Subcutaneous abdominal adipose tissue (tissue), 5 donors: ENCODE data around the gene MGAT2.
"Not testable (repeated sequence)": the region's sequence is repeated elsewhere in the genome, so short reads cannot be mapped to it uniquely, and the experiment has no call there.

Source experiments
- H3K27ac ChIP-seq: one replicate; pipeline ENCODE4 v1.7.0; 2013; ENCODE audit warnings: low read depth, mild to moderate bottlenecking, inconsistent platforms, low read length, moderate library complexity
- H3K27me3 ChIP-seq, 5 donors: one replicate each; pipeline ENCODE4 v1.7.0; 2013; ENCODE audit warnings: low read length in 5 of 5, inconsistent platforms in 1 of 5; ENCODE audit not compliant: control insufficient read depth in 5 of 5, insufficient read depth in 4 of 5
- H3K36me3 ChIP-seq, 5 donors: one replicate each; pipeline ENCODE4 v1.7.0; 2013; ENCODE audit warnings: low read length in 5 of 5; ENCODE audit not compliant: control insufficient read depth in 5 of 5, insufficient read depth in 5 of 5
- H3K4me1 ChIP-seq, 5 donors: one replicate each; pipeline ENCODE4 v1.7.0; 2013; ENCODE audit warnings: low read length in 5 of 5, mild to moderate bottlenecking in 3 of 5, moderate library complexity in 1 of 5; ENCODE audit not compliant: control insufficient read depth in 5 of 5, insufficient read depth in 5 of 5
- H3K4me3 ChIP-seq, 5 donors: one replicate each; pipeline ENCODE4 v1.7.0; 2013; ENCODE audit warnings: low read length in 5 of 5, low read depth in 1 of 5
- H3K9ac ChIP-seq, 5 donors: one replicate each; pipeline ENCODE4 v1.7.0; 2013; ENCODE audit warnings: low read length in 5 of 5, mild to moderate bottlenecking in 4 of 5, moderate library complexity in 3 of 5
- H3K9me3 ChIP-seq, 5 donors: one replicate each; pipeline ENCODE4 v1.7.0; 2013; ENCODE audit warnings: low read length in 5 of 5; ENCODE audit not compliant: control insufficient read depth in 5 of 5
- donor health status: healthy.
- donor health status: healthy.
- donor health status: healthy.
- donor health status: healthy.
- donor health status: healthy.

MGAT2 gene

DNA sequence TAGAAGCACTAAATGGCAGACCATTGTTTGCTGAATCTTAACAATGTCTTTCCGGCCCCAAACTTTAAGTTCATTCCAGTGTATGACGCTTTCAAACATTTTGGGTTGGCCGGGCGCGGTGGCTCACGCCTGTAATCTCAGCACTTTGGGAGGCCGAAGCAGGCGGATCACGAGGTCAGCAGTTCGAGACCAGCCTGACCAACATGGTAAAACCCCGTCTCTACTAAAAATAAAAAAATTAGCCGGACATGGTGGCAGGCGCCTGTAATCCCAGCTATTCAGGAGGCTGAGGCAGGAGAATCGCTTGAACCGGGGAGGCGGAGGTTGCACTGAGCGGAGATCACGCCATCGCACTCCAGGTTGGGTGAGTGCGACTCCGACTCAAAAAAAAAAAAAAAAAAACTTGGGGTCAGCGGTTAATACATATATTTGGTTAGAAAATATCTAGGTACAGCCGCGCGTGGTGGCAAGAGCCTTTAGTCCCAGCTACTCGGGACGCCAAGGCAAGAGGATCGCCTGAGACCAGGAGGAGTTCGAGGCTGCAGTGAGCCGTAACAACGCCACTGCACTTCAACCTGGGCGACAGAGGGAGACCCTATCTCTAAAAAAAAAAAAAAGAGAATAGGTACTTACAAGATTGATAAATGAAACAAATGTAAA is 35.5 kb upstream of the MGAT2 start:
- Histone ChIP-seq H3K36me3 (peaks cover 5 to 17% (median 14%) of the 10 kb centered on the region in 5 donors), H3K4me1 (peaks cover 0 to 25% (median 18%) of the 10 kb centered on the region in 5 donors), H3K9ac (peak overlapping the region; percentile 81 to 95 (median 90)), H3K4me3 (peak overlapping the region; percentile 89 to 99 (median 97)), H3K27ac (peak overlapping the region; percentile 94)
- not testable (repeated sequence) for H3K9me3 ChIP-seq, H3K27me3 ChIP-seq

DNA sequence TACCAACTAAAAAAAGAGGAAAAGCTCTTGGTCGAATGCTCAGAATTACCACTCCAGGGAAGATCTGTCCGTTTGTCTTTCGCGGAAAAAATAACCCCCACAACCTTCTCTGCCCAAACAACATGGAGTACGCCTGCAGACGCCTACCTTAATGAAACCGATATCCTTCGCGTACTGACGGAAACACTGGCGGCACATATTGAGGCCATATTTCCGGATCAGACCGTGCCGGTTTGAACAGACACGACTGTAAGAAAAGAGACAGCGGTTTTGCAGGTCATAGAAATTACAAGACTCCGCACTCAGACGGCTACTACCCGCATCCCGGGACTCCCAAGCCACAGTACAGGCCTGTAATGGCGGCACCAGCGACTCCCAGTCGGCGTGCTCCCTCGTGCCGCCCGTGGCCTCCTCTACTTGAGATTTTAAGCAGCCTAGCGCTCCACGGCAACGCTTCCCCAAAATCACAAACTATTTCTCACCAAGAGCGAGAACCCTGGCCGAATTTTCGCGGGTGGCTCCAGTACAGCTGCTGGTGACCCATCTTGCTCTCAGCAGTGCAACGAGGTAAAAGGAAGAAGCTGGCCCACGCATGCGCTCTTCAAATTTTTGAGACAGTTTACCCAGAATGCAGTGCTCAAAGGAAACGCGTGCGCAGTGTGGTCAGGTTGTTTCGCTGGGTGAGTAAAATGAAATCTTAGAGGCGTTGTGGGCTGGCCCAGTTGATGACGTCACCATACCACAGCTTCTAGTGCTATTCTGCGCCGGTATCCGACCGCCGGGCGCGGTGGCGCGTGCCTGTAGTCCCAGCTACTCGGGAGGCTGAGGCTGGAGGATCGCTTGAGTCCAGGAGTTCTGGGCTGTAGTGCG is 34.6 kb upstream of the MGAT2 start, which contains the start of gene RPS29:
TSS of gene RPS29 (minus strand) at position 578 of the 870 bp plus-strand sequence. CDS start at position 544, 34 bp downstream.
- Histone ChIP-seq H3K27me3 (no peaks in the 10 kb centered on the region), H3K36me3 (peaks cover 5 to 17% (median 14%) of the 10 kb centered on the region in 5 donors), H3K4me1 (peaks cover 0 to 25% (median 18%) of the 10 kb centered on the region in 5 donors), H3K27ac (peak within 1 kb of the TSS; percentile 94), H3K9ac (peak within 1 kb of the TSS; percentile 81 to 95 (median 90)), H3K4me3 (peak within 1 kb of the TSS; percentile 89 to 99 (median 97)), H3K9me3 (no peaks in the 10 kb centered on the region)

DNA sequence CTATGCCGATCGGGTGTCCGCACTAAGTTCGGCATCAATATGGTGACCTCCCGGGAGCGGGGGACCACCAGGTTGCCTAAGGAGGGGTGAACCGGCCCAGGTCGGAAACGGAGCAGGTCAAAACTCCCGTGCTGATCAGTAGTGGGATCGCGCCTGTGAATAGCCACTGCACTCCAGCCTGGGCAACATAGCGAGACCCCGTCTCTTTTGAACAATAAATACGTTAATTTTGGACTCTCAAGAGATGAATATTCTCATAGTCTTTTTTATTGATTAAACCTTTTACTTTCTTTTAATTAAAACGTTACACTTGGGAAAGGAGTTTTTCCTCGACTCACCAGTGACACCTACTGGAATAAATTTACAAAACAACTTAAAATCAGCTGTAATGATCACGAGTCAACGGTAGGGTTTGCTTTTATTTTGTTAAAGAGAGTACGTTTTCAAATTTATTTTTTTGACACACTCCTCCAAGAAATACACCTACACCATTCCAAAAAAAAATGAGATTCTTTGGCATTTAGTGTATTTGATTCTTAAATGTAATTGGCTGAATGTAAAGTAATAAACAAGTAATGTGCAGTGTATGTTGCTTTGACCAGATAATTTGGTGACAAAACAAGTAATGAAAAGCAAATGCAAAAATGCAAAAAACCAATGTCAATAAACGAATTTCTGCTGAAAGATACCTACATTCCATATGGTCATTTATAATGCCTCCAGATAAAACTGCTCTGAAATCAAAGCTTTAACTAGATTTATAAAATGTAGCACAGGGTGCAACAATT is 33.7 kb upstream of the MGAT2 start:
- no peaks in the 10 kb centered on the region for H3K27me3 ChIP-seq
- H3K9ac ChIP-seq: peak overlapping the region in 4 of 5 donors; percentile 21 to 90 (median 50)
- H3K4me3 ChIP-seq: peak overlapping the region; percentile 47 to 98 (median 89)
- H3K9me3 ChIP-seq: no peaks in the 10 kb centered on the region
- H3K27ac ChIP-seq: peak overlapping the region; percentile 94
- peaks cover 5 to 17% (median 14%) of the 10 kb centered on the region in 5 donors for H3K36me3 ChIP-seq
- H3K4me1 ChIP-seq: peaks cover 0 to 25% (median 18%) of the 10 kb centered on the region in 5 donors

DNA sequence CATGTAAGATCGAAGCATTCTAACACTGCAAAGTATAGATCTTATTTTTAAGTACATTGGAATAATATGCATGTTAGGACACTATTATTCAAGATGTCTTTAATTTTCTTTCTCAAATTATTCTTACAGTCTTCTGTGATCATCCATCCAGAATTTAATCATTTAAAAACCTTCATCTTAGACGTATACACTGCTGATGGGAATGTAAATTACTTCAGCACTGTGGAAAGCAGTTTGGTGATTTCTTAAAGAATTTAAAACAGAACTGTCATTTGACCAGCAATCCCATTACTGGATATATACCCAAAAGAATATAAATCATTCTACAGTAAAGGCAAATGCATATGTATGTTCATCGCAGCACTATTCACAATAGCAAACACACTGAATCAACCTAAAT is 31.2 kb upstream of the MGAT2 start:
- Histone ChIP-seq H3K27me3 (no peaks in the 10 kb centered on the region), H3K27ac (no peak overlapping the region), H3K4me3 (no peak overlapping the region), H3K9me3 (no peaks in the 10 kb centered on the region), H3K36me3 (peaks cover 0 to 2% (median under 1%) of the 10 kb centered on the region in 5 donors), H3K9ac (no peak overlapping the region), H3K4me1 (peaks cover 0 to 15% (median 13%) of the 10 kb centered on the region in 5 donors)

DNA sequence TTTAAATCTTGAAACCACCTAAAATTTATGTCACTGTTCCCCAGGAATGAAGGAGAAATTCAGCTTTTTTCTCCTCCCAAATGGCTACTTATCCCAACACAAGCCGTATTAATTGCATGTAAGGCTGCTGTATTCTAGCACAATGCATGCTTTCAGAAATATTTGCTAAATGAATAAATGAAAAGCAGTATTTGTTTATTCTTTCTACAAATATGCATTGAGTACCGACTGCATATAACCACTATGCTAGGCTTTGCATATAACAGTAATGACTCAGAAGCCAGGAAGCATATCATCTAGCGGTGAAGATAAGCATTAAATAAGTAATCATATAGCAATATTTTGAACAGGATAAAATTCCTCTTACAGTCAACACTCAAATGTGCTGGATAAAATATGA is 27.6 kb upstream of the MGAT2 start:
- H3K4me3 ChIP-seq: no peak overlapping the region
- H3K27ac ChIP-seq: no peak overlapping the region
- peaks cover 0 to 16% (median 10%) of the 10 kb centered on the region in 5 donors for H3K4me1 ChIP-seq
- H3K36me3 ChIP-seq: no peaks in the 10 kb centered on the region
- H3K9me3 ChIP-seq: no peaks in the 10 kb centered on the region
- no peaks in the 10 kb centered on the region for H3K27me3 ChIP-seq
- no peak overlapping the region for H3K9ac ChIP-seq

DNA sequence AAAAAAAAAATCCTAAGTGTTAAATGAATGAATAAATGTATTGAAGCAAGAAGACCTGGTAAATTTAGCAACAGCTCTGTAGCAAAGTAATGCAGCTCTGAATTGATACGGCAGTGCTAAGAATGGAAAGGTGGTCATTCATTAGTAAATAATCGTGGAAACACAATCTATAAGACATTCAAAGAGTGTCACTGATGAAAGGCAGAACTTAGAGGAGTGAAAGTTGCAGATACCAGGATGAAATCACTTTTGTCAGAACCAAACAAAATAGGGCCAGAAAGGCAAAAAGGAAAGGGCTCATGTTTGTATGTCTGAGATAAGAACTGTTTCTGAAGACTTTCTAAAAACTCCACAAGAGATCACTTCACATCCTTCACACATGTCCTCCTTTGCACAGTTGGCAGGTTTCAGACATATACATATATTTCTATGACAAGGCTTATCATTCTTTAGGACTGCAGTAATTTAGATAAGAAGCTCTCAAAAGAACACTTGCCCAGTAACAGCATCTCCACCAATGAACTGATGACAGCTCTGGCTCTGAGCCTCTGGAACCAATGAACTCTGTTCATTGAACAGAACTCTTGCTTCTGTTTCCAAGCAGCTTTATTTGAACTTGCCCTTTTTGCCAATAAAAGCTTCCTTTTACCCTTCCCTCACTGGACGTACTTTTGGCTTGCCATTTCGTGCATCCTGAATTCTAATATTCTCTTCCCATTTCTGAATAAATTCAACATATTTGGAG is 26.1 kb upstream of the MGAT2 start:
- Histone ChIP-seq H3K9me3 (no peaks in the 10 kb centered on the region), H3K36me3 (no peaks in the 10 kb centered on the region), H3K9ac (no peak overlapping the region), H3K27me3 (no peaks in the 10 kb centered on the region), H3K27ac (no peak overlapping the region), H3K4me3 (no peak overlapping the region), H3K4me1 (peaks cover 0 to 22% (median 18%) of the 10 kb centered on the region in 5 donors)

DNA sequence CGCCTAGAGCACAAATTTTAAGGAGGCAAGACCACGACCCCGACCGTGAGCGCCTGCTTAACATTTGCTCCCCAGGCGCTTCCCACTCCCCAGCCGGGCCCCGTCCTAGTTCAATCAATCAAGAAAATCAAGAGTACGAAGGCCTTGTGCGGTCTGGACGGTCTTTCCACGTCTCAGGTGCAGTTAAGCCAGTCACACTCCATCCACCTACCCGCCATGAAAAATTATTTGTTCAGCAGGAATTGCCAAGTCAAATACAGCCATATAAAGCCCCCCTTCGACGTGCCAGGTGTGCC is 22.5 kb upstream of the MGAT2 start:
- Histone ChIP-seq H3K27ac (peak overlapping the region; percentile 80), H3K27me3 (no peaks in the 10 kb centered on the region), H3K4me1 (peaks cover 0 to 29% (median 21%) of the 10 kb centered on the region in 5 donors), H3K4me3 (peak overlapping the region; percentile 87 to 99 (median 95)), H3K9me3 (no peaks in the 10 kb centered on the region), H3K36me3 (peaks cover 0 to under 1% (median 0%) of the 10 kb centered on the region in 5 donors), H3K9ac (peak overlapping the region; percentile 60 to 97 (median 89))

DNA sequence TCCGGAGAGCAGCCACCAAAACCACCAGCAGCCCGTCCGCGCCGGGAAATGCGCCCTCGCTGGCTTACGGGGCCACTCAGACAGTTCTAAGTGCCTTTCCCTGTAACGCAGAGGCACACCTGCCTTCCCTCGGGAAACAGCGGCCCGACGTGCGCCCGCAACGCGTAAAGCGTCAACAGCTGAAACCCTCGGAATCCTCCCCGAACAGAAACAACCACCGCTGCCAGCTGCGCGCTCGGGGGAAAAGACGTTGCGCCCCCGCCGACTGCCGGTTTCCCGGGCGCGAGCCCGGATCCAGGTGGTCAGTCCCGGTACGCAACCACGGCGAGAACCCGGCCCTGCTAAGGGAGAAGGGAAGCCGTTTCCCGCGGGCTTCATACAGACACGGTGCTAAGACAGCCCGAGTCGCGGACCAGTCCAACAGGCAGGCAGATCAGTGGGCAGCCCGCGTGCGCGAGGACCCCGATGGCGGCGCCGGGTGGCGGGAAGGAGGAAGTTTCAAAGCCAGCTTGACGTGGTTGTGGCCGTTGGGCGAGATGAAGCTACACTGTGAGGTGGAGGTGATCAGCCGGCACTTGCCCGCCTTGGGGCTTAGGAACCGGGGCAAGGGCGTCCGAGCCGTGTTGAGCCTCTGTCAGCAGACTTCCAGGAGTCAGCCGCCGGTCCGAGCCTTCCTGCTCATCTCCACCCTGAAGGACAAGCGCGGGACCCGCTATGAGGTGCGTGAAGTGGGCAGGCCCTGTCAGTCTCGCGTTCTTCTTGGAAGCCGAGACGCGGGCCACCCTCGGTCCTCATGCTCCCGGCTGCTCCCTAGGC is 21.9 kb upstream of the MGAT2 start, which contains the start of gene LRR1:
TSS of gene LRR1 (plus strand) at position 456 of the 816 bp plus-strand sequence. CDS start at position 537, 81 bp downstream.
- no peaks in the 10 kb centered on the region for H3K27me3 ChIP-seq
- peaks cover 0 to 2% (median 0%) of the 10 kb centered on the region in 5 donors for H3K36me3 ChIP-seq
- peak within 1 kb of the TSS; percentile 60 to 97 (median 89) for H3K9ac ChIP-seq
- peaks cover 0 to 29% (median 21%) of the 10 kb centered on the region in 5 donors for H3K4me1 ChIP-seq
- H3K9me3 ChIP-seq: no peaks in the 10 kb centered on the region
- peak within 1 kb of the TSS; percentile 87 to 99 (median 95) for H3K4me3 ChIP-seq
- H3K27ac ChIP-seq: peak within 1 kb of the TSS; percentile 80
